HepG2 (cell line): ENCODE data around the gene CCDC86. TPM values are rescaled to one million over a fixed set of nuclear protein-coding genes. Genes with fewer than 3 reads are reported as not detected.

Experiments used
- AGO1 ChIP-seq: fragments of 200-400 bp; formaldehyde crosslinking; IDR thresholded peaks from 2 replicates; pipeline ENCODE4 v1.6.1; 2017; ENCODE audit warnings: mild to moderate bottlenecking, low read depth, low read length, moderate library complexity; ENCODE audit not compliant: poor library complexity, severe bottlenecking
- DNMT3B ChIP-seq: conservative IDR thresholded peaks from 2 replicates; pipeline ENCODE4 v1.6.1; 2016; ENCODE audit warnings: missing biosample characterization, control low read depth
- HCFC1 ChIP-seq: fragments of 150-350 bp; IDR thresholded peaks from 2 replicates; pipeline ENCODE4 v1.6.1; 2014; ENCODE audit warnings: low read depth, low read length
- IKZF4 ChIP-seq: sonication (generic); formaldehyde crosslinking; IDR thresholded peaks from 2 replicates; pipeline ENCODE4 v1.5.1; 2020; ENCODE audit warnings: borderline replicate concordance, mild to moderate bottlenecking, low read depth, missing genetic modification reagents; ENCODE audit errors: not compliant biosample characterization
- ISL2 ChIP-seq: sonication (generic); formaldehyde crosslinking; IDR thresholded peaks from 2 replicates; pipeline ENCODE4 v1.5.0; 2020; ENCODE audit warnings: missing genetic modification reagents
- RARA ChIP-seq: IDR thresholded peaks from 2 replicates; pipeline ENCODE4 v1.6.1; 2016; ENCODE audit warnings: missing genetic modification reagents, missing compliant biosample characterization
- SALL1 ChIP-seq: sonication (generic); formaldehyde crosslinking; IDR thresholded peaks from 2 replicates; pipeline ENCODE4 v1.8.0; 2022; ENCODE audit warnings: mild to moderate bottlenecking, missing genetic modification reagents
- SRY ChIP-seq: sonication (generic); formaldehyde crosslinking; IDR thresholded peaks from 2 replicates; pipeline ENCODE4 v1.8.0; 2022; ENCODE audit warnings: mild to moderate bottlenecking, missing genetic modification reagents
- ZNF570 ChIP-seq: sonication (generic); formaldehyde crosslinking; IDR thresholded peaks from 2 replicates; pipeline ENCODE4 v1.4.0; 2020; ENCODE audit warnings: mild to moderate bottlenecking, missing genetic modification reagents, borderline replicate concordance
- ZSCAN21 ChIP-seq: sonication (generic); formaldehyde crosslinking; IDR thresholded peaks from 2 replicates; pipeline ENCODE4 v1.8.0; 2022; ENCODE audit warnings: mild to moderate bottlenecking, missing genetic modification reagents, moderate library complexity, borderline replicate concordance
- polyA plus RNA-seq, 8 experiments: library from polyadenylated mRNA; depleted of rRNA in 3 of 8; stranded (reverse) in 7 of 8; unstranded in 1 of 8; fragments of >200 nt; fragmentation: Illumina TruSeq in 4 of 8; extraction: Trizol in 4 of 8; gene quantifications; 2 replicates each; pipeline versions ENCODE4 v1.2.1 to v1.2.3, GENCODE V29; 2011 to 2016; ENCODE audit warnings: low read depth in 4 of 8, missing spikeins in 1 of 8, mixed read lengths in 1 of 8; ENCODE audit not compliant: insufficient read depth in 1 of 8
- total RNA-seq, 5 experiments: library from RNA; depleted of rRNA; stranded (reverse); fragments of >200 nt; fragmentation: Illumina TruSeq; extraction: Trizol; gene quantifications; 2 replicates each; pipeline ENCODE4 v1.2.3, GENCODE V29; 2016; ENCODE audit warnings: low read depth in 1 of 5
- TF ChIP-seq, protein P1 (sequence below): sonication (generic); formaldehyde crosslinking; IDR thresholded peaks from 2 replicates; pipeline ENCODE4 v1.5.0; 2020; ENCODE audit warnings: mild to moderate bottlenecking, missing genetic modification reagents, moderate library complexity
- TF ChIP-seq, protein P2 (sequence below): sonication (generic); formaldehyde crosslinking; IDR thresholded peaks from 2 replicates; pipeline ENCODE4 v1.5.0; 2020; ENCODE audit warnings: missing genetic modification reagents, mild to moderate bottlenecking, borderline replicate concordance
- TF ChIP-seq, protein P3 (sequence below): sonication (generic); formaldehyde crosslinking; IDR thresholded peaks from 2 replicates; pipeline ENCODE4 v1.9.0; 2022; ENCODE audit warnings: missing genetic modification reagents, mild to moderate bottlenecking, borderline replicate concordance
- TF ChIP-seq, protein P4 (sequence below): sonication (generic); formaldehyde crosslinking; IDR thresholded peaks from 2 replicates; pipeline ENCODE4 v1.5.1; 2020; ENCODE audit warnings: mild to moderate bottlenecking, missing genetic modification reagents, borderline replicate concordance

The CCDC86 gene
- total and polyA plus RNA-seq, 2 of the 13 experiments (the other 11 are each of a cell fraction or from before 2014, with no cell fraction given) = 33.8 to 37.6 TPM

DNA sequence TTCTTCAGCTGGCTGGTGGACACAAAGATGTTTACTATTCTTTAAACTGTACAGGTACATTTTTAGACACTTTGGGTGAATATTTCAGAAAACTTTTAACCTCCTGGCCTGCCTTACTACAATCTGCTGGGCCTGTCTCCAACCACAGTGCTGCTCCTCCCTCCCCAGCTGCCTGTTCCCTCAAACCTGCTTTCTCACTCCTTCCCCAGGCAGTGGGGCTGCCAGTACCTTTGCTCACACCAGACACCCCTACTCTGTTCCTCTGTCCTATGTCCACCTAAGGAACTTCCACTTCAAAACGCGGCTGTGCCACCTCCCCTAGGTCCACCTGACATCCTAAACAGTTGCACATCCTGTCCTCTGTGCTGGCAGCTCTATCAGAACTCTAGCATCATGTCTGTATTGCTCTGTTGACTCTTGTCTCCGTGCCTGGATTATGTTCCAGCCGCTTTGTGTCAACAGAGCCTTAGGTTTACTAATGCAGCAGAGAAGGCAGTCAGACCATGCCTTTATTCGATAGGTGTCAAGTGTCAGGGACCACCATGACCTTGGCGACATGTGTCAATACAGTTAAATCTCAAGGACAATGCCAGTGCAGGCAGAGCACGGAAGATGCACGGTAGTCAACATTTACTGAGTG lies 38.9 kb downstream of the CCDC86 start (continued):
- TF ChIP-seq, protein P1, sequence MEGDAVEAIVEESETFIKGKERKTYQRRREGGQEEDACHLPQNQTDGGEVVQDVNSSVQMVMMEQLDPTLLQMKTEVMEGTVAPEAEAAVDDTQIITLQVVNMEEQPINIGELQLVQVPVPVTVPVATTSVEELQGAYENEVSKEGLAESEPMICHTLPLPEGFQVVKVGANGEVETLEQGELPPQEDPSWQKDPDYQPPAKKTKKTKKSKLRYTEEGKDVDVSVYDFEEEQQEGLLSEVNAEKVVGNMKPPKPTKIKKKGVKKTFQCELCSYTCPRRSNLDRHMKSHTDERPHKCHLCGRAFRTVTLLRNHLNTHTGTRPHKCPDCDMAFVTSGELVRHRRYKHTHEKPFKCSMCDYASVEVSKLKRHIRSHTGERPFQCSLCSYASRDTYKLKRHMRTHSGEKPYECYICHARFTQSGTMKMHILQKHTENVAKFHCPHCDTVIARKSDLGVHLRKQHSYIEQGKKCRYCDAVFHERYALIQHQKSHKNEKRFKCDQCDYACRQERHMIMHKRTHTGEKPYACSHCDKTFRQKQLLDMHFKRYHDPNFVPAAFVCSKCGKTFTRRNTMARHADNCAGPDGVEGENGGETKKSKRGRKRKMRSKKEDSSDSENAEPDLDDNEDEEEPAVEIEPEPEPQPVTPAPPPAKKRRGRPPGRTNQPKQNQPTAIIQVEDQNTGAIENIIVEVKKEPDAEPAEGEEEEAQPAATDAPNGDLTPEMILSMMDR = 0 out of 2 replicates have a peak, but pooled peaks have one; percentile 17
- peak; percentile 100 for TF ChIP-seq SALL1 (CRISPR knock-in tag)
- TF ChIP-seq ISL2 (CRISPR knock-in tag) = peak; percentile 97
- TF ChIP-seq AGO1 = no peak
- TF ChIP-seq SRY (CRISPR knock-in tag) = no peak
- no peak for TF ChIP-seq HCFC1
- peak; percentile 97 for TF ChIP-seq ZSCAN21 (CRISPR knock-in tag)
- no peak for TF ChIP-seq IKZF4
- TF ChIP-seq, protein P2, sequence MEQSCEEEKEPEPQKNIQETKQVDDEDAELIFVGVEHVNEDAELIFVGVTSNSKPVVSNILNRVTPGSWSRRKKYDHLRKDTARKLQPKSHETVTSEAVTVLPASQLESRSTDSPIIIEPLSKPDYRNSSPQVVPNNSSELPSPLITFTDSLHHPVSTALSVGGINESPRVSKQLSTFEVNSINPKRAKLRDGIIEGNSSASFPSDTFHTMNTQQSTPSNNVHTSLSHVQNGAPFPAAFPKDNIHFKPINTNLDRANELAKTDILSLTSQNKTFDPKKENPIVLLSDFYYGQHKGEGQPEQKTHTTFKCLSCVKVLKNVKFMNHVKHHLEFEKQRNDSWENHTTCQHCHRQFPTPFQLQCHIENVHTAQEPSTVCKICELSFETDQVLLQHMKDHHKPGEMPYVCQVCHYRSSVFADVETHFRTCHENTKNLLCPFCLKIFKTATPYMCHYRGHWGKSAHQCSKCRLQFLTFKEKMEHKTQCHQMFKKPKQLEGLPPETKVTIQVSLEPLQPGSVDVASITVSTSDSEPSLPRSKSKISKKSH (CRISPR knock-in tag) = no peak
- TF ChIP-seq RARA (CRISPR knock-in tag) = peak; percentile 97
- no peak for TF ChIP-seq ZNF570 (CRISPR knock-in tag)
- TF ChIP-seq, protein P3, sequence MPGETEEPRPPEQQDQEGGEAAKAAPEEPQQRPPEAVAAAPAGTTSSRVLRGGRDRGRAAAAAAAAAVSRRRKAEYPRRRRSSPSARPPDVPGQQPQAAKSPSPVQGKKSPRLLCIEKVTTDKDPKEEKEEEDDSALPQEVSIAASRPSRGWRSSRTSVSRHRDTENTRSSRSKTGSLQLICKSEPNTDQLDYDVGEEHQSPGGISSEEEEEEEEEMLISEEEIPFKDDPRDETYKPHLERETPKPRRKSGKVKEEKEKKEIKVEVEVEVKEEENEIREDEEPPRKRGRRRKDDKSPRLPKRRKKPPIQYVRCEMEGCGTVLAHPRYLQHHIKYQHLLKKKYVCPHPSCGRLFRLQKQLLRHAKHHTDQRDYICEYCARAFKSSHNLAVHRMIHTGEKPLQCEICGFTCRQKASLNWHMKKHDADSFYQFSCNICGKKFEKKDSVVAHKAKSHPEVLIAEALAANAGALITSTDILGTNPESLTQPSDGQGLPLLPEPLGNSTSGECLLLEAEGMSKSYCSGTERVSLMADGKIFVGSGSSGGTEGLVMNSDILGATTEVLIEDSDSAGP (CRISPR knock-in tag) = peak; percentile 69
- TF ChIP-seq, protein P4, sequence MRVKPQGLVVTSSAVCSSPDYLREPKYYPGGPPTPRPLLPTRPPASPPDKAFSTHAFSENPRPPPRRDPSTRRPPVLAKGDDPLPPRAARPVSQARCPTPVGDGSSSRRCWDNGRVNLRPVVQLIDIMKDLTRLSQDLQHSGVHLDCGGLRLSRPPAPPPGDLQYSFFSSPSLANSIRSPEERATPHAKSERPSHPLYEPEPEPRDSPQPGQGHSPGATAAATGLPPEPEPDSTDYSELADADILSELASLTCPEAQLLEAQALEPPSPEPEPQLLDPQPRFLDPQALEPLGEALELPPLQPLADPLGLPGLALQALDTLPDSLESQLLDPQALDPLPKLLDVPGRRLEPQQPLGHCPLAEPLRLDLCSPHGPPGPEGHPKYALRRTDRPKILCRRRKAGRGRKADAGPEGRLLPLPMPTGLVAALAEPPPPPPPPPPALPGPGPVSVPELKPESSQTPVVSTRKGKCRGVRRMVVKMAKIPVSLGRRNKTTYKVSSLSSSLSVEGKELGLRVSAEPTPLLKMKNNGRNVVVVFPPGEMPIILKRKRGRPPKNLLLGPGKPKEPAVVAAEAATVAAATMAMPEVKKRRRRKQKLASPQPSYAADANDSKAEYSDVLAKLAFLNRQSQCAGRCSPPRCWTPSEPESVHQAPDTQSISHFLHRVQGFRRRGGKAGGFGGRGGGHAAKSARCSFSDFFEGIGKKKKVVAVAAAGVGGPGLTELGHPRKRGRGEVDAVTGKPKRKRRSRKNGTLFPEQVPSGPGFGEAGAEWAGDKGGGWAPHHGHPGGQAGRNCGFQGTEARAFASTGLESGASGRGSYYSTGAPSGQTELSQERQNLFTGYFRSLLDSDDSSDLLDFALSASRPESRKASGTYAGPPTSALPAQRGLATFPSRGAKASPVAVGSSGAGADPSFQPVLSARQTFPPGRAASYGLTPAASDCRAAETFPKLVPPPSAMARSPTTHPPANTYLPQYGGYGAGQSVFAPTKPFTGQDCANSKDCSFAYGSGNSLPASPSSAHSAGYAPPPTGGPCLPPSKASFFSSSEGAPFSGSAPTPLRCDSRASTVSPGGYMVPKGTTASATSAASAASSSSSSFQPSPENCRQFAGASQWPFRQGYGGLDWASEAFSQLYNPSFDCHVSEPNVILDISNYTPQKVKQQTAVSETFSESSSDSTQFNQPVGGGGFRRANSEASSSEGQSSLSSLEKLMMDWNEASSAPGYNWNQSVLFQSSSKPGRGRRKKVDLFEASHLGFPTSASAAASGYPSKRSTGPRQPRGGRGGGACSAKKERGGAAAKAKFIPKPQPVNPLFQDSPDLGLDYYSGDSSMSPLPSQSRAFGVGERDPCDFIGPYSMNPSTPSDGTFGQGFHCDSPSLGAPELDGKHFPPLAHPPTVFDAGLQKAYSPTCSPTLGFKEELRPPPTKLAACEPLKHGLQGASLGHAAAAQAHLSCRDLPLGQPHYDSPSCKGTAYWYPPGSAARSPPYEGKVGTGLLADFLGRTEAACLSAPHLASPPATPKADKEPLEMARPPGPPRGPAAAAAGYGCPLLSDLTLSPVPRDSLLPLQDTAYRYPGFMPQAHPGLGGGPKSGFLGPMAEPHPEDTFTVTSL (CRISPR knock-in tag) = peak; percentile 98
- TF ChIP-seq DNMT3B (CRISPR knock-in tag) = peak; percentile 78; the same call in 1 of the 2 replicates
